Parathyroid adenoma (tissue), 2 donors: ENCODE data around the gene CRYBA4.

ENCODE experiments used
- H2AFZ ChIP-seq: fragments of 300-600 bp; sonication (generic); one replicate; pipeline ENCODE4 v1.7.0; 2017; ENCODE audit warnings: antibody characterized with exemption, mild to moderate bottlenecking
- H3K27ac ChIP-seq: fragments of 300-600 bp; sonication (generic); one replicate; pipeline ENCODE4 v1.7.0; 2017
- H3K27me3 ChIP-seq: fragments of 300-600 bp; sonication (generic); one replicate; pipeline ENCODE4 v1.7.0; 2017; ENCODE audit warnings: low read length; ENCODE audit not compliant: control insufficient read depth, insufficient read depth
- H3K36me3 ChIP-seq: fragments of 300-600 bp; sonication (generic); one replicate; pipeline ENCODE4 v1.7.0; 2017; ENCODE audit warnings: low read length; ENCODE audit not compliant: control insufficient read depth, insufficient read depth
- H3K4me1 ChIP-seq: fragments of 300-600 bp; sonication (generic); one replicate; pipeline ENCODE4 v1.7.0; 2017; ENCODE audit warnings: control low read depth
- H3K4me2 ChIP-seq: fragments of 300-600 bp; sonication (generic); one replicate; pipeline ENCODE4 v1.7.0; 2017; ENCODE audit warnings: low read length
- H3K4me3 ChIP-seq: fragments of 300-600 bp; sonication (generic); one replicate; pipeline ENCODE4 v1.7.0; 2017; ENCODE audit warnings: low read depth, low read length
- H3K79me2 ChIP-seq: fragments of 300-600 bp; sonication (generic); one replicate; pipeline ENCODE4 v1.7.0; 2017; ENCODE audit warnings: control low read depth
- H3K9ac ChIP-seq: fragments of 300-600 bp; sonication (generic); one replicate; pipeline ENCODE4 v1.7.0; 2017; ENCODE audit warnings: mild to moderate bottlenecking
- H3K9me3 ChIP-seq: fragments of 300-600 bp; sonication (generic); one replicate; pipeline ENCODE4 v1.7.0; 2017; ENCODE audit warnings: low read length; ENCODE audit not compliant: control insufficient read depth
- CTCF ChIP-seq: fragments of 300-600 bp; sonication (generic); IDR thresholded peaks from one replicate; pipeline ENCODE4 v1.7.0; 2017; ENCODE audit warnings: antibody characterized with exemption, mild to moderate bottlenecking
- donor health status: primary hyperparathyroidism.

CRYBA4 gene

GRCh38 chr22:26643418-26644100, 21.8 kb downstream of the CRYBA4 start:
- no peaks in the 10 kb centered on the region for H3K36me3 ChIP-seq
- H2AFZ ChIP-seq, result no peak overlapping the region
- H3K9ac ChIP-seq, result no peak overlapping the region
- no peak for TF ChIP-seq CTCF
- H3K9me3 ChIP-seq, result no peaks in the 10 kb centered on the region
- no peak overlapping the region for H3K27ac ChIP-seq
- no peaks in the 10 kb centered on the region for H3K4me1 ChIP-seq
- no peak overlapping the region for H3K4me2 ChIP-seq
- H3K4me3 ChIP-seq, result no peak overlapping the region
- H3K79me2 ChIP-seq, result no peaks in the 10 kb centered on the region
- no peaks in the 10 kb centered on the region for H3K27me3 ChIP-seq

GRCh38 chr22:26646158-26646557, 24.4 kb downstream of the CRYBA4 start:
- H3K27ac ChIP-seq, result no peak overlapping the region
- no peak overlapping the region for H3K4me3 ChIP-seq
- H3K36me3 ChIP-seq, result no peaks in the 10 kb centered on the region
- H3K27me3 ChIP-seq, result peaks cover 4% of the 10 kb centered on the region
- H2AFZ ChIP-seq, result no peak overlapping the region
- H3K4me2 ChIP-seq, result no peak overlapping the region
- no peaks in the 10 kb centered on the region for H3K79me2 ChIP-seq
- no peak for TF ChIP-seq CTCF
- no peaks in the 10 kb centered on the region for H3K9me3 ChIP-seq
- H3K9ac ChIP-seq, result no peak overlapping the region
- no peaks in the 10 kb centered on the region for H3K4me1 ChIP-seq

- no peak for TF ChIP-seq CTCF
- no peaks in the 10 kb centered on the region for H3K36me3 ChIP-seq
- H3K4me3 ChIP-seq, result no peak overlapping the region
- H3K27me3 ChIP-seq, result peaks cover 4% of the 10 kb centered on the region
- no peaks in the 10 kb centered on the region for H3K4me1 ChIP-seq
- no peak overlapping the region for H3K27ac ChIP-seq
- no peaks in the 10 kb centered on the region for H3K79me2 ChIP-seq
- H2AFZ ChIP-seq, result no peak overlapping the region
- H3K9ac ChIP-seq, result no peak overlapping the region
- H3K9me3 ChIP-seq, result no peaks in the 10 kb centered on the region
- no peak overlapping the region for H3K4me2 ChIP-seq
Observed at GRCh38 chr22:26648011-26648497, 26.3 kb downstream of the CRYBA4 start.

- H3K4me1 ChIP-seq, result no peaks in the 10 kb centered on the region
- no peak overlapping the region for H2AFZ ChIP-seq
- no peaks in the 10 kb centered on the region for H3K36me3 ChIP-seq
- H3K4me3 ChIP-seq, result no peak overlapping the region
- H3K27ac ChIP-seq, result no peak overlapping the region
- H3K27me3 ChIP-seq, result peaks cover 4% of the 10 kb centered on the region
- no peak for TF ChIP-seq CTCF
- H3K9me3 ChIP-seq, result no peaks in the 10 kb centered on the region
- no peak overlapping the region for H3K9ac ChIP-seq
- no peaks in the 10 kb centered on the region for H3K79me2 ChIP-seq
- H3K4me2 ChIP-seq, result no peak overlapping the region
Observed at GRCh38 chr22:26648528-26649388, 27.0 kb downstream of the CRYBA4 start.
